ENCODE measurements around the gene CELF2. TPM values are rescaled to one million over a fixed set of nuclear protein-coding genes. Genes with fewer than 3 reads are reported as not detected.

The CELF2 gene
- total and polyA plus RNA-seq, 9 of the 15 experiments (the other 6 are each of a cell fraction or from before 2014, with no cell fraction given) = 4.0 to 20.3 (median 11.1) TPM

GRCh38 chr10:11209830-11210181, 192.1 kb downstream of the CELF2 start:
- ChIA-PET POLR2A (no interaction called here), CTCF (ENCODE audit: low intra/inter-chr PET ratio) (no interaction called here)
- in situ Hi-C loops (cut with MboI) = no loop called here
- Histone ChIP-seq H3K4me1 (replicated peaks in 1 of 2; ENCODE audit: control insufficient read depth in 2 of 2, insufficient read depth in 2 of 2, low read length in 2 of 2) (no peaks in the 10 kb centered on the region), H3K9me1 (ENCODE audit: control insufficient read depth, insufficient read depth, low read length) (no peaks in the 10 kb centered on the region), H3K4me3 (no peak overlapping the region), H4K20me1 (replicated peaks; ENCODE audit: control insufficient read depth, insufficient read depth, low read length) (no peaks in the 10 kb centered on the region), H3K27ac (ENCODE audit: extremely low read depth, low read depth, low read length) (no peak overlapping the region), H3K27me3 (ENCODE audit: control insufficient read depth in 2 of 2, insufficient read depth in 2 of 2, low read length in 2 of 2) (no peaks in the 10 kb centered on the region), H3K9me3 (replicated peaks; ENCODE audit: control insufficient read depth, insufficient read depth, low read depth, low read length) (no peaks in the 10 kb centered on the region), H3K79me2 (ENCODE audit: control insufficient read depth, insufficient read depth, low read length) (no peaks in the 10 kb centered on the region), H2AFZ (ENCODE audit: low read depth, low read length) (no peak overlapping the region), H3K36me3 (ENCODE audit: control insufficient read depth, insufficient read depth, low read length) (no peaks in the 10 kb centered on the region), H3K4me2 (ENCODE audit: insufficient read depth, low read length) (no peak overlapping the region), H3K9ac (ENCODE audit: insufficient read depth in 1 of 2, low read depth in 2 of 2, low read length in 2 of 2) (no peak overlapping the region)
- no peak for FAIRE-seq
- ATAC-seq = no peak
- intact Hi-C loops (cut with micrococcal nuclease) = no loop called here
- 42% methylated on average over 6 of the region's 6 CpGs for WGBS (ENCODE audit: insufficient coverage, low coverage, missing lambda C conversion rate)
- DNase-seq (ENCODE audit: extremely low read depth in 1 of 4, low spot score in 3 of 4) = no peak
- TF ChIP-seq, protein P1, sequence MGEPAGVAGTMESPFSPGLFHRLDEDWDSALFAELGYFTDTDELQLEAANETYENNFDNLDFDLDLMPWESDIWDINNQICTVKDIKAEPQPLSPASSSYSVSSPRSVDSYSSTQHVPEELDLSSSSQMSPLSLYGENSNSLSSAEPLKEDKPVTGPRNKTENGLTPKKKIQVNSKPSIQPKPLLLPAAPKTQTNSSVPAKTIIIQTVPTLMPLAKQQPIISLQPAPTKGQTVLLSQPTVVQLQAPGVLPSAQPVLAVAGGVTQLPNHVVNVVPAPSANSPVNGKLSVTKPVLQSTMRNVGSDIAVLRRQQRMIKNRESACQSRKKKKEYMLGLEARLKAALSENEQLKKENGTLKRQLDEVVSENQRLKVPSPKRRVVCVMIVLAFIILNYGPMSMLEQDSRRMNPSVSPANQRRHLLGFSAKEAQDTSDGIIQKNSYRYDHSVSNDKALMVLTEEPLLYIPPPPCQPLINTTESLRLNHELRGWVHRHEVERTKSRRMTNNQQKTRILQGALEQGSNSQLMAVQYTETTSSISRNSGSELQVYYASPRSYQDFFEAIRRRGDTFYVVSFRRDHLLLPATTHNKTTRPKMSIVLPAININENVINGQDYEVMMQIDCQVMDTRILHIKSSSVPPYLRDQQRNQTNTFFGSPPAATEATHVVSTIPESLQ (CRISPR knock-in tag; IDR thresholded peaks at IDR 0.05) = no peak
- TF ChIP-seq TCF3 (CRISPR knock-in tag; IDR thresholded peaks at IDR 0.05) (no peak), CBFA2T3 (IDR thresholded peaks at IDR 0.05) (no peak), DACH1 (IDR thresholded peaks at IDR 0.05; ENCODE audit: partially characterized antibody) (no peak), PTBP1 (IDR thresholded peaks at IDR 0.05; ENCODE audit: low read depth, low read length) (no peak), MYBL2 (IDR thresholded peaks at IDR 0.05; ENCODE audit: low read depth) (no peak), MYBL2 (CRISPR knock-in tag; IDR thresholded peaks at IDR 0.05; ENCODE audit: borderline replicate concordance) (no peak), BRD4 (IDR thresholded peaks at IDR 0.05) (no peak), SIN3A (IDR thresholded peaks at IDR 0.05; ENCODE audit: borderline replicate concordance in 2 of 2, control insufficient read depth in 1 of 2, low read depth in 2 of 2, low read length in 2 of 2) (no peak), MTA3 (IDR thresholded peaks at IDR 0.05; ENCODE audit: borderline replicate concordance) (no peak), ETV6 (IDR thresholded peaks at IDR 0.05; ENCODE audit: borderline replicate concordance in 1 of 2, low read depth in 2 of 2, low read length in 1 of 2) (no peak), ETV6 (CRISPR knock-in tag; IDR thresholded peaks at IDR 0.05; ENCODE audit: borderline replicate concordance) (no peak), ARNT (IDR thresholded peaks at IDR 0.05) (no peak), POLR2A (conservative IDR thresholded peaks at IDR 0.05) (no peak), MAZ (CRISPR knock-in tag; conservative IDR thresholded peaks at IDR 0.05 in 1 of 2, IDR thresholded peaks at IDR 0.05 in 1 of 2) (no peak), FOXM1 (IDR thresholded peaks at IDR 0.05; ENCODE audit: low read depth) (no peak), FOXM1 (CRISPR knock-in tag; IDR thresholded peaks at IDR 0.05; ENCODE audit: low read depth) (no peak), CCAR2 (IDR thresholded peaks at IDR 0.05; ENCODE audit: low read depth, low read length) (no peak), GTF3C2 (IDR thresholded peaks at IDR 0.05; ENCODE audit: borderline replicate concordance, extremely low read depth, insufficient read length) (no peak), ELF4 (CRISPR knock-in tag; IDR thresholded peaks at IDR 0.05) (no peak)
- no TSS peak for BruUV-seq (replicated peaks)

Measured in K562 (cell line).